HG02938 (cell line): ENCODE results near the gene TMEM51.

Experiments
- ATAC-seq: cut with Tn5 transposase; IDR thresholded peaks from one replicate; pipeline ENCODE4 v1.9.1; 2021; ENCODE audit warnings: mild to moderate bottlenecking, moderate library complexity; ENCODE audit not compliant: unreplicated experiment

Gene TMEM51

GRCh38 chr1:15212954-15213291, 59.4 kb downstream of the TMEM51 start:
- no peak for ATAC-seq

DNA sequence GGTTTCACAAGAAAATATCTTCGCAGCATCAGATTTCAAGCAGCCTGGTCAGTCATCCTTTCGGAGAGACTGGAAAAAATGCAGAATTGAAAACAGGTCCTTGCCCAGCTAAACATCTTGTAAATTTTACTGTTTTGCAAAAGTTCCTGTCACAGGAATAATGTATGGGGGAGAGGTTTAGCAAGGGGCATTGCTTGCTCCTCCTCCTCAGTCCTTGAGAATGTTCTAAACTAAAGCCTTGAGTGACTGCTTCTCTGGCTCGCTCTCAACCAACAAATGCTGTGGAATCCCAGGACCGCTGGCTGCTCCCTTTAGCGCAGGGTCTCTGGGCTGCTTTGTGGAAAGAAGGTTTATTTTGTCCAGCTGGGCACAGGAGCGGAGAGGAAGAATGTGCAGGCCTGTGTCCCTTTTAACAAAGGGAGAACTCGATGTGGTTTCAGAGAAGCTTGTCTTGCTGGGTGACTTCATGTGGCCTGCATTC, 59.8 kb downstream of the TMEM51 start:
- ATAC-seq: no peak

DNA sequence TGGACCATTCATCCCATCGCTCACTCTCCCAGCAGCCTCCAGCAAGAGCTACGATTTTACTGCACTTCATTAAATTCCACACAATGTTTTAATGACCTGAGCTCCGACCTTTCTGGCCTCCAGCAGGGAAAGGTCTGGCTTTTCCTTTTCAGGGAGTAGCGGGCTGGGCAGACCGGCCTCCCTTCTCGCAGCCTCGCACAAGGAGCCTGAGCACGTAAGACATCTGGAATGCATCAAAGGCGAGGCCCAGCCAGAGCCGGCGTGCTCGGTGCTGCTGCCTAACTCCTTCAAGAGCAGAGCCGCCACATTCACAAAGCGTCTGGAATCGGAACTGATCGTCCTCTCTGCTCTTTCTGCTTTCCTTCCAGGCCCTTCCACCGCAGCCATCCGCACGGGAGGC, 61.0 kb downstream of the TMEM51 start:
- no peak for ATAC-seq

DNA sequence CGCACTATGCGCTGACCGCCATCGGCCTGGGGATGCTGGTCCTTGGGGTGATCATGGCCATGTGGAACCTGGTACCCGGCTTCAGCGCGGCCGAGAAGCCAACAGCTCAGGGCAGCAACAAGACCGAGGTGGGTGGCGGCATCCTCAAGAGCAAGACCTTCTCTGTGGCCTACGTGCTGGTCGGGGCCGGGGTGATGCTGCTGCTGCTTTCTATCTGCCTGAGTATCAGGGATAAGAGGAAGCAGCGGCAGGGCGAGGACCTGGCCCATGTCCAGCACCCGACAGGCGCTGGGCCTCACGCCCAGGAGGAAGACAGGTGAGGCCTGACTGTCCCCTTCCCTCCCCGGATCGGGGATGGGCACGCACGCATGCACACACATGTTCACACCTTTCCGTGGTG, 61.6 kb downstream of the TMEM51 start:
- ATAC-seq: no peak

GRCh38 chr1:15217654-15218053, 64.1 kb downstream of the TMEM51 start:
- ATAC-seq: no peak

DNA sequence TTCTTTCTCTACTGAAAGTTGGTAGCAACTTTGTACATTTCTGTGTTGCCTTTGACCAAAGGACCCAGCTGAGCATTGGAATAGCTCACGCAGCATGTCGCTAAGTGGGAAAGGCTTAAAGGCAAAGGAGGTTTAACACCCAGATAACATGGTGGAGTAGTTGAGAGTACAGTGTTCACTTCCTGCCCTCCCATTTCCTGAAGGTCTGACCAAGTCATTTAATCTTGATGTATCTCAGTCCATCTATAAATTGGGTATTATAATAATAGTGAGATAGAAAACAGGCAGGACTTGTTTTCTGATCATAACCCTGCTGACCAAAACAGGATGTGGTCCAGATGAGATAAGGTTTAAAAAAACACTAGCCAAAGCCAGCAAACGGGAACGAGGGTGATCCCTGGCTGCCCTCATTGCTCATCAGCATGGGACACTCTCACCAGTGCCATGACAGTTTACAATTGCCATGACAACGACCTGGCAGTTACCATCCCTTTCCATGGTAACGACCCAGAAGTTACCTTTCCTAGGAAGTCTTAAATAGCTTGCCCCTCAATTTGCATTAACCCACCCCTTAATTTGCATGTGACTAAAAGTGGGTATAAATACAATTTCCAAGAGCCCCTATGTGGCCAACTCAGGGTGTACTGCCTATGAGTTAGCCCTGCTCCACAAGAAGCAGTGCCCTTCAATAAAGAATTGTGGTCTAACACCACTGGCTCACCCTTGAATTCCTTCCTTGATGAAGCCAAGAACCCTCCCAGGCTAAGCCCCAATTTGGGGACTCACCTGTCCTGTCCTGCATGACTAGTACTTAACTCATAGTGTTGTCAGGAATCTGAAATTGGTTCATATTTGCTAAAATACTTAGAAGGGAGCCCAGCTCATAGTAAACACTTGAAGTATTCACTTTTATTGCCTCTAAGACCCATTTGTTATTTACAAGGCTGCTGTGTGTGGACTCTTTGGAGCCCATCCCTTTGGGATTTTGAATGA, 65.0 kb downstream of the TMEM51 start:
- no peak for ATAC-seq

GRCh38 chr1:15219280-15220023, 65.9 kb downstream of the TMEM51 start:
- no peak for ATAC-seq

GRCh38 chr1:15220024-15220392, 66.5 kb downstream of the TMEM51 start:
- no peak for ATAC-seq

GRCh38 chr1:15220825-15221431, 67.4 kb downstream of the TMEM51 start:
- ATAC-seq: no peak

DNA sequence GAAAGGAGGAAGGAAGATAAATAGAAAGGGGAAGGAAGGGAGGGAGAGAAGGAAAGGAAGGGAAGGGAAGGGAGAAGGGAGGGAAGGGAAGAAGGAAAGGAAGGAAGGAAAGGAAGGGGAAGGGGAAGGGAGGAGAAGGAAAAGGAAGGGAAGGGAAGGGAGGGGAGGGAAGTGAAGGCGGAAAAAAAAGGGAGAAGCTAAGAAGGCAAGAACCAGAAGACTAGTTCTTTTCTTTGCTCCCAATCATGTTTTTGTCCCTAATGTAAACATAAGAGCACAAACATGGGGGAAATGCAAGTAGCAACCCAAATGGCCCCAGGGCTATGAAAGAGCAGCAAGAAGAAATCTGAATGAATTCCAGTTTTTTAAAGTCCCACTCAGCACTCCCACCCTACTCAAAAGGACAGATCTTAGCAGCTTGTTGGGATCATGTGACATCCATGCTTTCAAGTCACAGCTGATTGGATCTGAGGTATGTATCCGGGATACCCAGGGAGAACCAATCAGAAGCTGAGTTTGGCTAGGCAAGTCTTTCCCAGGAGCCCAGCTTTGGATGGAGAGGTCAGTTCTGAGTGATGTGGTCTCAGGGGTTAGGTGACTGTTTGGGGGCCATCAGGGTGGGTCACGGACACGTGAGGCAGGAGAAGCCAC, 69.2 kb downstream of the TMEM51 start:
- ATAC-seq: no peak

DNA sequence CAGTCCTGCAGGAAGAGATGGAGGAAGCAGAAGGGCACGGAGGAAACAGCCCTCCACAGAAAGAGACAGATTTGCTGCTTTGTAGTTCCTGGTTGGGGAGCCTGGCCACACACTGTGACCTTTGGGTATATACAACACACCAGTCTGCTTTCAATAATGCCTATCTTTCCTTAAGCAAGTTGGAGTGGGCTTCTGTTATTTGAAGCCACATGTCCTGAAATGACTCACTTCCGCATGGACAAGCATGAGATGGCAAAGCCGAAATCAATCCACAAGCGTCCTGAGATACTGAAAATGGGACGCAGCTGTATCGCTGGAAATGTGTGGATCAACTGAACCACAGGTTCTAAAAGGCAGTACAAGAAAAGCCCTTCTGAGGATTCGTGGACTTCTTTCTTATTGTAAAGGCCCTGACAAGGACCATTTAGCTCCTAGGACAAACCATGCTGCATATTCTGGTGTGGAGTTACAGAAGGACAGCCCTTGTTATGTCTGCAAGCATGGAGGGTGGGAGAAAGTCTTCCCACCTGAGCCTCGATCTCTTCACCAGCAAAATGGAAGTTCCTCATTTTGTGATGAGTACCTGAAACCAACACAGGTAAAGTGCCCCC, 70.8 kb downstream of the TMEM51 start:
- ATAC-seq: no peak

- no peak for ATAC-seq
Observed at GRCh38 chr1:15224974-15225373, 71.4 kb downstream of the TMEM51 start.

DNA sequence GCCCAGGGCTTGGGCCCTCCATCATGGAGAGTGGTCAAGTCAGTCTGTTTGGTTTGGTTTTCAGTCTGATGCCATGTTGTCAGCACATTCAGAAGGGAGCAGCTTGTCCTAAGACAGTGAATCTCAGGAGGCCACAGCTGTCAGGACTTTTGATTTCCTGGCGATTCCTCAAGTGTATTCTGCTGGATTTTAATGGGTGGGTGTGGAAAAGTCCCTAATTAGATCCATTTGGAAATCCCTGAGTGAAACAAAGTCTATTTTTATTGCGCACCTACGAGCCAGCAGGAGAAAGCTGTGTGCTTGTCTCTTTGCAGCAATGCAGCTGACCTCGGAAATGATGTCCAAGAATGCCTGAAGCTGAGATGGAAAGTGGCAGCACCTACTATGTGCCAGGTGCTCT, 71.9 kb downstream of the TMEM51 start:
- ATAC-seq: no peak

DNA sequence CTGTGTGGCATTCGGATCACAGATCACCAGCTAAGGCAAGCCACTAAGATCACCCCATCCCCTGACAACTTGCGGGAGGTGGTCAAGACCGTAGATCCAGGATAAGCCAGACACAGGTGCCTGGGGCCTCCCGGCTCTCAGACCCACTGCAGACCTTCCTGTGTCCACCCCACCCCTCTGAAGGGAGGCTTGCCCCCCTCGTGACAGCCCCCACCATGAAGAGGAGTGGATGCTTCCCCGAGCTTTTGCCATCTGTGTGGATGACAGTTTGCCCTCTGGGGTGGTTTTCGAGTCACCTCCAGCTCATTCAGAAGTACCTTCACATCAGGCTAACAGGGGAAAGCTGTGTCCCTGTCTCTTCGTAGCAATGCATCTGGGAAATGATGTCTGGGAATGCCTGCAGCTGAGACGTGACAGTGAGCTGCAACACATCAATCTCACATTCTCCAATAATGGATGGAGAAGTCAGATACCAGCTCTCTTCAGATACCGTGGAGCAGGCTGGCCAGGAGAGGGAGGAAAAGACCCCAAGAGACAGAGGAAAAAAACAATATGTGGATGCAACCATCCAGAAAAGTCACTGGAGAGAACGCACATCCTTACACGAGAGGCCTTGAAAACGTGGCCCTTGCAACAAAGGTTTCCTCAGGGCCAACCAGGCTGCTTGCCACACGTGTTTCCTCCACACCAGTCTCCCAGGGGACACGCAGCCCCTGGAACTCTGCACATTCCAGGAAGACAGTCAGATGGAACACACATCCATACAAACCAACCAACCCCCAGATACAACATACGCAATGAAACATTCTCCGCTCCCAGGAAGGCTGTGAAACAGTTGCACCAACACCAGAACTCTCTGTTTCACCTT, 73.1 kb downstream of the TMEM51 start:
- no peak for ATAC-seq

- ATAC-seq: no peak
Observed at GRCh38 chr1:15229707-15230131, 76.2 kb downstream of the TMEM51 start.

DNA sequence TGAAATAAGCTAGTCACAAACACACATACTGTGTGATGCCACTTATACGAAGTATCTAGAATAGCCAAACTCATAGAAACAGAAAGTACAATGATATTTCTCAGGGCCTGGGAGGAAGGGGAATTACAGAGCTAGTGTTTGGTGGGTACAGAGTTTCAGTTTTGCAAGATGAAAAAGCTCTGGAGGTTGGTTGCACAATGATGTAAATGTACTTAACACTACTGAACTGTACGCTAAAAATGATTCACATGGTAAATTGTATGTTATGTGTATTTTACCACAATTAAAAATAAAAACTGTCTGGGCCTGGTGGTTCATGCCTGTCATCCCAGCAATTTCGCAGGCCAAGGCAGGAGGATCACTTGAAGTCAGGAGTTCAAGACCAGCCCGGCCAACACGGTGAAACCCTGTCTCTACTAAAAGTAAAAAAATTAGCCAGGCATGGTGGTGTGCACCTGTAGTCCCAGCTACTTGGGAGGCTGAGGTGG, 78.2 kb downstream of the TMEM51 start:
- ATAC-seq: peak; percentile 91

GRCh38 chr1:15233689-15234088, 80.1 kb downstream of the TMEM51 start:
- no peak for ATAC-seq

GRCh38 chr1:15236321-15236721, 82.8 kb downstream of the TMEM51 start:
- no peak for ATAC-seq

DNA sequence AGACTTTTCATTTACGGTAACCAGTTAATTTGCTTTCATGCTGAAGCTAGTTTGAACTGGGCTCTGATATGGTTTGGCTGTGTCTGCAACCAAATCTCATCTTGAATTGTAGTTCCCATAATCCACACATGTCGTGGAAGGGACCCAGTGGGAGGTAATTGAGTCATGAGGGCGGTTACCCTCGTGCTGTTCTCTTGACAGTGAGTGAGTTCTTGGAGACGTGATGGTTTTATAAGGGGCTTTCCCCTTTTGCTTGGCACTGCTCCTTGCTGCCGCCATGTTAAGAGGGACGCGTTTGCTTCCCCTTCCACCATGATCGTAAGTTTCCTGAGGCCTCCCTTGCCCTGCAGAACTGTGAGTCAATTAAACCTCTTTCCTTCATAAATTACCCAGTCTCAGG, 83.2 kb downstream of the TMEM51 start:
- ATAC-seq: no peak

DNA sequence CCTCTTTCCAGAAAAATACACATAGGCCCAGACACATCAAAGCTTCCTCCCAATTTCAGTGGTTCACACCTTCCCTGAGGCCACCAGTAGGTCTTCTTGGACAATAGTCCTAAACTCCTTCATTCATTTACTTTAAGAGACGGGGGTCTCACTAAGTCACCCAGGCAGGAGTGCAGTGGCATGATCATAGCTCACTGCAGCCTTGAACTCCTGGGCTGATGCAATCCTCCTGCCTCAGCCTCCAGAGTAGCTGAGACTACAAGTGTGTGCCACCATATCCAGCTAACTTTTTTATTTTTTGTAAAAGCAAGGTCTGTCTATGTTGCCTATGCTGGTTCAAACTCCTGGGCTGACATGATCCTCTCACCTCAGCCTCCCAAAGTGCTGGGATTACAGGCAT, 85.2 kb downstream of the TMEM51 start:
- no peak for ATAC-seq
